ENCODE data around the gene DNAJC5. TPM values are rescaled to one million over a fixed set of nuclear protein-coding genes. Genes with fewer than 3 reads are reported as not detected.
A peak's percentile ranks its signal among the peaks of the same experiment; 100 is the strongest.
"Not testable (repeated sequence)": the region's sequence is repeated elsewhere in the genome, so short reads cannot be mapped to it uniquely, and the experiment has no call there.

DNAJC5 gene
- total and polyA plus RNA-seq, 4 donors: 16.2 to 38.1 (median 25.9) TPM

- ATAC-seq (ENCODE audit: low FRiP score); DNase-seq; H3K4me3 ChIP-seq (ENCODE audit: low read length in 2 of 2); H3K27me3 ChIP-seq (ENCODE audit: control insufficient read depth in 1 of 2, insufficient read depth in 2 of 2, low read length in 1 of 2); H3K4me1 ChIP-seq (ENCODE audit: control insufficient read depth in 1 of 2, insufficient read depth in 2 of 2, low read length in 2 of 2); H3K36me3 ChIP-seq (ENCODE audit: control insufficient read depth in 1 of 2, insufficient read depth in 2 of 2, low read length in 1 of 2); H3K9me3 ChIP-seq (ENCODE audit: control insufficient read depth, low read length); intact Hi-C loops (cut with DNase I); H3K27ac ChIP-seq (ENCODE audit: low read depth in 1 of 2, low read length in 2 of 2): not testable (repeated sequence)
- 31 to 51% methylated on average over 3 to 4 of the region's 4 CpGs for WGBS, 2 donors
These were observed 41.2 kb upstream of the DNAJC5 start for GRCh38 chr20:63853733-63854068.

- H3K4me1 ChIP-seq (ENCODE audit: control insufficient read depth in 1 of 2, insufficient read depth in 2 of 2, low read length in 2 of 2): no peaks in the 10 kb centered on the region
- H3K27me3 ChIP-seq (ENCODE audit: control insufficient read depth in 1 of 2, insufficient read depth in 2 of 2, low read length in 1 of 2): no peaks in the 10 kb centered on the region
- DNase-seq (no peak), ATAC-seq (ENCODE audit: low FRiP score) (peak; percentile 29)
- no peaks in the 10 kb centered on the region for H3K9me3 ChIP-seq (ENCODE audit: control insufficient read depth, low read length)
- 4 to 7% methylated on average over 16 to 17 of the region's 17 CpGs for WGBS, 2 donors
- no peak overlapping the region for H3K27ac ChIP-seq (ENCODE audit: low read depth in 1 of 2, low read length in 2 of 2)
- intact Hi-C loops (cut with DNase I): no loop called here
- H3K36me3 ChIP-seq (ENCODE audit: control insufficient read depth in 1 of 2, insufficient read depth in 2 of 2, low read length in 1 of 2): no peaks in the 10 kb centered on the region
- no peak overlapping the region for H3K4me3 ChIP-seq (ENCODE audit: low read length in 2 of 2)
These were observed 40.7 kb upstream of the DNAJC5 start for GRCh38 chr20:63854069-63854765.

- H3K36me3 ChIP-seq (ENCODE audit: control insufficient read depth in 1 of 2, insufficient read depth in 2 of 2, low read length in 1 of 2): no peaks in the 10 kb centered on the region
- no peaks in the 10 kb centered on the region for H3K9me3 ChIP-seq (ENCODE audit: control insufficient read depth, low read length)
- H3K27me3 ChIP-seq (ENCODE audit: control insufficient read depth in 1 of 2, insufficient read depth in 2 of 2, low read length in 1 of 2): no peaks in the 10 kb centered on the region
- intact Hi-C loops (cut with DNase I): no loop called here
- ATAC-seq (ENCODE audit: low FRiP score) (peak; percentile 14), DNase-seq (no peak)
- no peak overlapping the region for H3K4me3 ChIP-seq (ENCODE audit: low read length in 2 of 2)
- H3K4me1 ChIP-seq (ENCODE audit: control insufficient read depth in 1 of 2, insufficient read depth in 2 of 2, low read length in 2 of 2): no peaks in the 10 kb centered on the region
- WGBS, 2 donors: 3 to 4% methylated on average over 24 to 26 of the region's 26 CpGs
- H3K27ac ChIP-seq (ENCODE audit: low read depth in 1 of 2, low read length in 2 of 2): no peak overlapping the region
These were observed 40.1 kb upstream of the DNAJC5 start for GRCh38 chr20:63854766-63855362.

- no peak for DNase-seq
- no peaks in the 10 kb centered on the region for H3K9me3 ChIP-seq (ENCODE audit: control insufficient read depth, low read length)
- no peaks in the 10 kb centered on the region for H3K36me3 ChIP-seq (ENCODE audit: control insufficient read depth in 1 of 2, insufficient read depth in 2 of 2, low read length in 1 of 2)
- intact Hi-C loops (cut with DNase I): no loop called here
- WGBS, 2 donors: 40 to 47% methylated on average over 36 of the region's 36 CpGs
- no peak for ATAC-seq (ENCODE audit: low FRiP score)
- H3K27me3 ChIP-seq (ENCODE audit: control insufficient read depth in 1 of 2, insufficient read depth in 2 of 2, low read length in 1 of 2): no peaks in the 10 kb centered on the region
- H3K27ac ChIP-seq (ENCODE audit: low read depth in 1 of 2, low read length in 2 of 2): no peak overlapping the region
- H3K4me3 ChIP-seq (ENCODE audit: low read length in 2 of 2): no peak overlapping the region
- no peaks in the 10 kb centered on the region for H3K4me1 ChIP-seq (ENCODE audit: control insufficient read depth in 1 of 2, insufficient read depth in 2 of 2, low read length in 2 of 2)
These were observed 39.4 kb upstream of the DNAJC5 start for GRCh38 chr20:63855363-63856097.

- intact Hi-C loops (cut with DNase I): no loop called here
- no peak overlapping the region for H3K4me3 ChIP-seq (ENCODE audit: low read length in 2 of 2)
These were observed 38.8 kb upstream of the DNAJC5 start for GRCh38 chr20:63856098-63856511.

DNA sequence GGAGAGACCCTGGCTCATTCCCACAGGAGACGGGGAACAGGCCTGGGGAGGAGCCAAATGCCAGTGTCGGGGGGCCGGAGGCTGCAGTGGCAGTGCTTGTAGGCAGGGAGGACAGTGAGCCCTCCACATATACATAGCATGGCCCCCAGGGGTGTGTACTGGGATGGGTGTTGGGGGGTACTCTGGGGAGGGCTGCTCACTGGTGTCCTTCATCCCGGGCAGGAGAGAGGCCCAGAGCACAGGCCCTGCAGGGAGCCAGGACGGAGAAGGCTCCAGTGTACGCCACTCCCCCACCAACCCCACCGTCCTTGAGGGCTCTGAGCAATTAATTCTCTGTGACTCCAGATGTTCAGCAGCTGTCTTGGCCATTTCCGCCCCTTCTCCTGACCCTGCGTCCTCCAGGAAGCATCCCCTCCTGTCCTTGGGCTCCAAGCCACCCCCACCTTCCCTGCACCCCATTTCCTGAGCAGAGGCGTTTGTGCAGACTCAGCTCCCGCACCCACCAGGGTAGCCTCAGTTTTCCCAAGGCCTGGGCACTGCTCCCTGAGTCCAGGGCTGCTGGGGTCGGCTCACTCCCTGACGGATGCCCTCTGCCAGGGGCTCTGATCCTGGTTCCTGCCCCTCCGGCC, 37.0 kb upstream of the DNAJC5 start:
- H3K4me1 ChIP-seq (ENCODE audit: control insufficient read depth in 1 of 2, insufficient read depth in 2 of 2, low read length in 2 of 2): no peaks in the 10 kb centered on the region
- no peak overlapping the region for H3K4me3 ChIP-seq (ENCODE audit: low read length in 2 of 2)
- ATAC-seq (ENCODE audit: low FRiP score) (no peak), DNase-seq (peak in 1 of 2 donors; percentile 75)
- H3K27me3 ChIP-seq (ENCODE audit: control insufficient read depth in 1 of 2, insufficient read depth in 2 of 2, low read length in 1 of 2): no peaks in the 10 kb centered on the region
- no peaks in the 10 kb centered on the region for H3K9me3 ChIP-seq (ENCODE audit: control insufficient read depth, low read length)
- intact Hi-C loops (cut with DNase I): no loop called here
- H3K27ac ChIP-seq (ENCODE audit: low read depth in 1 of 2, low read length in 2 of 2): no peak overlapping the region
- 14 to 18% methylated on average over 14 of the region's 14 CpGs for WGBS, 2 donors
- peaks cover 0 to 2% of the 10 kb centered on the region in 2 donors for H3K36me3 ChIP-seq (ENCODE audit: control insufficient read depth in 1 of 2, insufficient read depth in 2 of 2, low read length in 1 of 2)

More at GRCh38 chr20:63856098-63856511, 38.8 kb upstream of the DNAJC5 start:
- ATAC-seq (ENCODE audit: low FRiP score) (no peak), DNase-seq (peak in 1 of 2 donors; percentile 77)
- H3K9me3 ChIP-seq (ENCODE audit: control insufficient read depth, low read length): no peaks in the 10 kb centered on the region
- H3K27ac ChIP-seq (ENCODE audit: low read depth in 1 of 2, low read length in 2 of 2): no peak overlapping the region
- no peaks in the 10 kb centered on the region for H3K27me3 ChIP-seq (ENCODE audit: control insufficient read depth in 1 of 2, insufficient read depth in 2 of 2, low read length in 1 of 2)
- H3K36me3 ChIP-seq (ENCODE audit: control insufficient read depth in 1 of 2, insufficient read depth in 2 of 2, low read length in 1 of 2): no peaks in the 10 kb centered on the region
- WGBS, 2 donors: 68 to 70% methylated on average over 22 of the region's 22 CpGs
- no peaks in the 10 kb centered on the region for H3K4me1 ChIP-seq (ENCODE audit: control insufficient read depth in 1 of 2, insufficient read depth in 2 of 2, low read length in 2 of 2)

DNA sequence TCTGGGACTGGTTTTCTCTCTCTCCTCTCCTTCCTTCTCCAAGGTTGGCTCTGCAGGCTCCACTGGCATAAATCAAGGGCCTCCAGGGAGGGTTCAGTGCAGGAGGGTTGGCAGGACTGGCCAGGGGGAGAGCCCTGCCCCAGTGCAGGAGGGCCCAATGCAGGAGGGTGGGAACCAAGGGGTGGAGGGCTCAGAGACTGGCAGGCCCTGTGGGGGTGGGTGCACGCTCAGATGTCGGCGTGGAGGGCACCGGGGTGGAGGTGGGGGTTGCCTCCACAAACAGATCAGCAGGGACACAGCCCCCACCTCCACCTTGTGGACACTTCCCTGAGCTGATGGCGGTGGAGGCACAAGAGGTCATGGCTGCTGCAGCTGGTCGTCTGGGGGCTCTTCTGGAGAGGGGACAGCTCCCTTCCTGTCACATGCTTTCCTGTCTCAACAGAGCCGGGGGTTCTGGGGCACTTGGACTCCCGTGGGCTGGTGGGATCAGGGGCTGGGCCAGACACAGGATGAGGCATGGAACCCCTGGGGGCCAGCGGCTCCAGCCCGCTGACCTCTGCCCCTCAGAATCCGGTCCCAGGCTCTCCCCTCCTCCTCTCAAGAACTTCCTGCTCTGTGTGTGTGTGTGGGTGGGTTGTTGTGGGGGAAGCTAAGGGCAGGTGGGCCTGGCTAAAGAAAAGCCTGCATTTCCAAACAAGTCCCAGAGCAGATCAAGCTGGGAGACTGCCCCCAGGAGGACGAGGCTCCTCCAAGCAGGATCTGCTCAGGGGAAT, 36.3 kb upstream of the DNAJC5 start:
- Histone ChIP-seq H3K4me1 (ENCODE audit: control insufficient read depth in 1 of 2, insufficient read depth in 2 of 2, low read length in 2 of 2) (no peaks in the 10 kb centered on the region), H3K36me3 (ENCODE audit: control insufficient read depth in 1 of 2, insufficient read depth in 2 of 2, low read length in 1 of 2) (peaks cover 0 to 2% of the 10 kb centered on the region in 2 donors), H3K4me3 (ENCODE audit: low read length in 2 of 2) (no peak overlapping the region), H3K27ac (ENCODE audit: low read depth in 1 of 2, low read length in 2 of 2) (no peak overlapping the region), H3K27me3 (ENCODE audit: control insufficient read depth in 1 of 2, insufficient read depth in 2 of 2, low read length in 1 of 2) (no peaks in the 10 kb centered on the region), H3K9me3 (ENCODE audit: control insufficient read depth, low read length) (no peaks in the 10 kb centered on the region)
- DNase-seq (no peak), ATAC-seq (ENCODE audit: low FRiP score) (peak; percentile 1)
- WGBS, 2 donors: 11% methylated on average over 12 of the region's 12 CpGs
- intact Hi-C loops (cut with DNase I): no loop called here

DNA sequence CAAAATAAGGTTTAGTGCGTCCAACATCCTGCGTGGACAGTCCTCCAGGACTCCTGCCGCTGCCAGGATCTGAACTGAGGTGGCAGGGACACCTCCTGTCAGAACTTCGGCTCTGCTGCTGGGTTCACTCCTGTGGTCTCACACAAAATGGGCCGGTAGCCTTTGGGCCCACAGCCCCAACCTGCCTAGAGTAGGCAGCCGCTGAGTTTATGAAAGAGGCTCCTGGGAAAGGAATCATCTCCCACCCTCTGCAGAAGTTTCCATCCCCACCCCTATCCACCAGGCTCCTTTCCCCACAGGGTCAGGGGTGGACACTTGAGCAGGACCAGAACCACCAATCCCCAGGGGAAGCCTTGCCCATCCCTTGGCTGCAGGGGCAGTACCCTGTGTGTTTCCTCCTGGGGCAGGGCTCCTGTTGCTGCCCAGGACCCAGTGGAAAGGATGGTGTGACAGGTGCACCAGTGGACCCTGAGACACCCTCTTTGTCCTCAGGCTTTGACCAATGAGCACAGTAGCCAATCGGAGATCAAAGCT, 35.7 kb upstream of the DNAJC5 start:
- Histone ChIP-seq H3K27ac (ENCODE audit: low read depth in 1 of 2, low read length in 2 of 2) (no peak overlapping the region), H3K9me3 (ENCODE audit: control insufficient read depth, low read length) (no peaks in the 10 kb centered on the region), H3K4me3 (ENCODE audit: low read length in 2 of 2) (no peak overlapping the region), H3K4me1 (ENCODE audit: control insufficient read depth in 1 of 2, insufficient read depth in 2 of 2, low read length in 2 of 2) (no peaks in the 10 kb centered on the region), H3K27me3 (ENCODE audit: control insufficient read depth in 1 of 2, insufficient read depth in 2 of 2, low read length in 1 of 2) (no peaks in the 10 kb centered on the region), H3K36me3 (ENCODE audit: control insufficient read depth in 1 of 2, insufficient read depth in 2 of 2, low read length in 1 of 2) (peaks cover 0 to 2% of the 10 kb centered on the region in 2 donors)
- DNase-seq: no peak
- intact Hi-C loops (cut with DNase I): no loop called here
- 38 to 45% methylated on average over 7 of the region's 7 CpGs for WGBS, 2 donors
- no peak for ATAC-seq (ENCODE audit: low FRiP score)

Data from aorta (tissue), 5 donors.